Body of pancreas (tissue), 4 donors: ENCODE results near the gene PLCB1. TPM values are rescaled to one million over a fixed set of nuclear protein-coding genes. Genes with fewer than 3 reads are reported as not detected.

Experiments
- ATAC-seq: fragments of 150-250 bp; one replicate; pipeline ENCODE4 v1.9.1; 2016
- DNase-seq, 4 donors: peaks; one replicate each; pipeline ENCODE4 v3.0.0-alpha.2; 2019
- H3K27ac ChIP-seq, 4 donors: fragments of 200-600 bp; sonication (generic); 1 replicate in 3 of 4; 2 replicates in 1 of 4; pipeline versions ENCODE4 v1.5.1 to v1.6.1; 2016 to 2019; ENCODE audit warnings: mild to moderate bottlenecking in 1 of 4, mixed read lengths in 1 of 4, moderate library complexity in 1 of 4
- H3K27me3 ChIP-seq, 2 donors: fragments of 200-600 bp; sonication (generic); one replicate each; pipeline ENCODE4 v1.6.0; 2016; ENCODE audit warnings: mild to moderate bottlenecking in 1 of 2
- H3K36me3 ChIP-seq, 2 donors: fragments of 200-600 bp; sonication (generic); replicated peaks in 1 of 2; 2 replicates each; pipeline ENCODE4 v1.5.1; 2016; ENCODE audit warnings: low read depth in 2 of 2; ENCODE audit not compliant: insufficient read depth in 1 of 2
- H3K4me1 ChIP-seq: fragments of 200-600 bp; sonication (generic); one replicate; pipeline ENCODE4 v1.6.0; 2016
- H3K4me3 ChIP-seq, 2 donors: fragments of 200-600 bp; sonication (generic); 1 replicate in 1 of 2; 2 replicates in 1 of 2; pipeline ENCODE4 v1.5.1; 2016 to 2019
- H3K9me3 ChIP-seq, 3 donors: fragments of 200-600 bp; sonication (generic); 1 replicate in 2 of 3; 2 replicates in 1 of 3; pipeline ENCODE4 v1.5.1; 2016
- CTCF ChIP-seq, 7 experiments: fragments of 450-650 bp in 4 of 7; fragments of 200-600 bp in 3 of 7; sonication (generic) in 3 of 7; IDR thresholded peaks; one replicate each; pipeline ENCODE4 v1.5.1; 2016 to 2019; ENCODE audit warnings: antibody characterized with exemption in 7 of 7
- POLR2A ChIP-seq, 3 donors: fragments of 450-650 bp; IDR thresholded peaks; one replicate each; pipeline ENCODE4 v1.6.1; 2016; ENCODE audit warnings: antibody characterized with exemption in 3 of 3, mild to moderate bottlenecking in 2 of 3
- WGBS, 2 donors: methylation state at CpG; one replicate each; pipeline ENCODE4 v1.1.5; 2017; 5-methylcytosine and 5-hydroxymethylcytosine counted together
- intact Hi-C: fragments of 100-400 bp; cut with DNase I; formaldehyde crosslinking; loops from one replicate; pipeline ENCODE4 v1.15.1; 2023
- total RNA-seq, 2 donors: library from RNA; depleted of rRNA; stranded (reverse); fragments of >200 nt; gene quantifications; one replicate each; pipeline ENCODE4 v1.1.0, GENCODE V29; 2016

The PLCB1 gene
- total RNA-seq, 2 donors from 2014 or later: 32.9 to 46.1 TPM

- Histone ChIP-seq H3K9me3 (no peaks in the 10 kb centered on the region), H3K27ac (no peak overlapping the region), H3K4me3 (no peak overlapping the region), H3K36me3 (no peaks in the 10 kb centered on the region), H3K4me1 (peaks cover 7% of the 10 kb centered on the region), H3K27me3 (no peaks in the 10 kb centered on the region)
- no peak for TF ChIP-seq POLR2A (IDR thresholded peaks at IDR 0.05)
- no peak for TF ChIP-seq CTCF (IDR thresholded peaks at IDR 0.05)
- ATAC-seq (no peak), DNase-seq (no peak)
- intact Hi-C loops: no loop called here
These were observed 441.6 kb downstream of the PLCB1 start for GRCh38 chr20:8573686-8574085.

- Histone ChIP-seq H3K27me3 (no peaks in the 10 kb centered on the region), H3K4me3 (no peak overlapping the region), H3K36me3 (no peaks in the 10 kb centered on the region), H3K27ac (no peak overlapping the region), H3K9me3 (no peaks in the 10 kb centered on the region), H3K4me1 (peaks cover 10% of the 10 kb centered on the region)
- ATAC-seq (no peak), DNase-seq (no peak)
- WGBS, 2 donors: 88 to 90% methylated on average over 3 of the region's 3 CpGs
- intact Hi-C loops: no loop called here
- no peak for TF ChIP-seq POLR2A (IDR thresholded peaks at IDR 0.05)
- no peak for TF ChIP-seq CTCF (IDR thresholded peaks at IDR 0.05)
These were observed 443.0 kb downstream of the PLCB1 start for GRCh38 chr20:8575114-8575513.

- DNase-seq (no peak), ATAC-seq (no peak)
- Histone ChIP-seq H3K27ac (no peak overlapping the region), H3K36me3 (no peaks in the 10 kb centered on the region), H3K4me1 (peaks cover 10% of the 10 kb centered on the region), H3K9me3 (no peaks in the 10 kb centered on the region), H3K27me3 (no peaks in the 10 kb centered on the region), H3K4me3 (no peak overlapping the region)
- intact Hi-C loops: no loop called here
- 58 to 75% methylated on average over 3 of the region's 3 CpGs for WGBS, 2 donors
- TF ChIP-seq POLR2A (IDR thresholded peaks at IDR 0.05): no peak
- no peak for TF ChIP-seq CTCF (IDR thresholded peaks at IDR 0.05)
These were observed 446.2 kb downstream of the PLCB1 start for GRCh38 chr20:8578161-8578865.

GRCh38 chr20:8579035-8579434 is 447.0 kb downstream of the PLCB1 start:
- Histone ChIP-seq H3K27me3 (no peaks in the 10 kb centered on the region), H3K36me3 (no peaks in the 10 kb centered on the region), H3K27ac (no peak overlapping the region), H3K4me1 (peaks cover 10% of the 10 kb centered on the region), H3K4me3 (no peak overlapping the region), H3K9me3 (no peaks in the 10 kb centered on the region)
- intact Hi-C loops: no loop called here
- DNase-seq (no peak), ATAC-seq (no peak)
- 88 to 92% methylated on average over 3 of the region's 3 CpGs for WGBS, 2 donors
- TF ChIP-seq CTCF (IDR thresholded peaks at IDR 0.05) (no peak), POLR2A (IDR thresholded peaks at IDR 0.05) (no peak)
